HCT116 (cell line): ENCODE data around the gene RABL3. TPM values are rescaled to one million over a fixed set of nuclear protein-coding genes. Genes with fewer than 3 reads are reported as not detected.

ENCODE experiments used
- ATAC-seq: fragments of 200-7000 bp; cut with Tn5 transposase; 2 replicates; pipeline ENCODE4 v1.9.1; 2020; ENCODE audit warnings: mild to moderate bottlenecking, moderate library complexity
- BruUV-seq: library from RNA; stranded (reverse); fragments of 400-500 nt; replicated peaks from 2 replicates; lab custom pipeline; 2021; lab: Mats Ljungman, UMichigan
- CTCF ChIA-PET: fragments of 300-600 bp; sonication (Branson Sonifier 250); formaldehyde crosslinking; loops from one replicate; lab custom pipeline; 2021; ENCODE audit warnings: antibody characterized with exemption; lab: Charles Lee
- POLR2A ChIA-PET: fragments of 300-600, 350-600 bp; sonication (Branson Sonifier 250); formaldehyde crosslinking; loops from one replicate; lab custom pipeline; 2021; ENCODE audit warnings: antibody characterized with exemption; lab: Charles Lee
- RAD21 ChIA-PET, 2 experiments: fragments of 300-600 bp; sonication (Branson Sonifier 250); formaldehyde crosslinking; loops; one replicate each; lab custom pipeline; 2023; ENCODE audit warnings: low total read pairs in 2 of 2; ENCODE audit not compliant: uncharacterized antibody in 2 of 2, unreplicated experiment in 2 of 2, low non-redundant PET in 1 of 2; lab: Charles Lee
- DNase-seq: peaks from one replicate; pipeline ENCODE4 v3.0.0-alpha.2; 2010; ENCODE audit warnings: low read depth, low spot score
- H2AFZ ChIP-seq: fragments of 200-600 bp; shearing (Covaris generic), sonication (generic); 2 replicates; pipeline ENCODE4 v1.6.1; 2017; ENCODE audit warnings: low read depth, mixed run types, mixed read lengths, antibody characterized with exemption, low read length; ENCODE audit not compliant: poor library complexity, severe bottlenecking
- H3K27ac ChIP-seq: 2 replicates; pipeline ENCODE4 v1.5.1; 2012; ENCODE audit warnings: low read depth, low read length
- H3K27me3 ChIP-seq: fragments of 200-600 bp; sonication (generic); 2 replicates; pipeline ENCODE4 v1.6.1; 2016; ENCODE audit warnings: mixed run types, low read length, mixed read lengths; ENCODE audit not compliant: insufficient read depth
- H3K36me3 ChIP-seq, 2 experiments: fragments of 200-500 bp in 1 of 2; fragments of 200-600 bp in 1 of 2; sonication (Bioruptor generic) in 1 of 2; sonication (generic) in 1 of 2; 2 replicates each; pipeline versions ENCODE4 v1.5.1 to v1.6.1; 2014 to 2016; ENCODE audit warnings: low read length in 2 of 2, inconsistent platforms in 1 of 2, mixed read lengths in 1 of 2, mixed run types in 1 of 2; ENCODE audit not compliant: insufficient read depth in 2 of 2, control insufficient read depth in 1 of 2
- H3K4me1 ChIP-seq, 2 experiments: fragments of 200-600 bp in 1 of 2; sonication (generic) in 1 of 2; 2 replicates each; pipeline versions ENCODE4 v1.5.1 to v1.6.1; 2012 to 2017; ENCODE audit warnings: low read length in 2 of 2, inconsistent platforms in 1 of 2, mild to moderate bottlenecking in 1 of 2, mixed read lengths in 1 of 2, mixed run types in 1 of 2, moderate library complexity in 1 of 2; ENCODE audit not compliant: insufficient read depth in 2 of 2, control insufficient read depth in 1 of 2
- H3K4me2 ChIP-seq: fragments of 200-600 bp; sonication (generic); 2 replicates; pipeline ENCODE4 v1.6.1; 2017; ENCODE audit warnings: mixed run types, low read length, mixed read lengths
- H3K4me3 ChIP-seq, 2 experiments: fragments of 200-600 bp in 1 of 2; sonication (generic) in 1 of 2; replicated peaks in 1 of 2; 2 replicates each; pipeline ENCODE4 v1.5.1; 2011 to 2016; ENCODE audit warnings: low read length in 2 of 2, control low read depth in 1 of 2, low read depth in 1 of 2, mild to moderate bottlenecking in 1 of 2, mixed read lengths in 1 of 2, mixed run types in 1 of 2
- H3K79me2 ChIP-seq: fragments of 200-600 bp; sonication (generic); 2 replicates; pipeline ENCODE4 v1.6.1; 2017; ENCODE audit warnings: mild to moderate bottlenecking, mixed run types, low read length, moderate library complexity, mixed read lengths; ENCODE audit not compliant: insufficient read depth
- H3K9ac ChIP-seq: fragments of 200-600 bp; sonication (generic); 2 replicates; pipeline ENCODE4 v1.6.1; 2016; ENCODE audit warnings: low read length, mixed read lengths
- H3K9me2 ChIP-seq: fragments of 200-600 bp; sonication (generic), shearing (Covaris generic); 2 replicates; pipeline ENCODE4 v1.6.1; 2017; ENCODE audit warnings: mixed run types, mild to moderate bottlenecking, moderate library complexity; ENCODE audit not compliant: insufficient read depth
- H3K9me3 ChIP-seq, 2 experiments: fragments of 200-500 bp in 1 of 2; fragments of 200-600 bp in 1 of 2; sonication (Bioruptor generic) in 1 of 2; sonication (generic) in 1 of 2; 2 replicates each; pipeline ENCODE4 v1.6.1; 2014 to 2017; ENCODE audit warnings: low read length in 2 of 2, mixed read lengths in 2 of 2, inconsistent platforms in 1 of 2, low read depth in 1 of 2, mild to moderate bottlenecking in 1 of 2, mixed run types in 1 of 2, moderate library complexity in 1 of 2; ENCODE audit not compliant: control insufficient read depth in 1 of 2, insufficient read depth in 1 of 2
- H4K20me1 ChIP-seq: fragments of 200-600 bp; sonication (generic), shearing (Covaris generic); 2 replicates; pipeline ENCODE4 v1.6.1; 2017; ENCODE audit warnings: mixed run types, mild to moderate bottlenecking, moderate library complexity; ENCODE audit not compliant: insufficient read depth
- CBX3 ChIP-seq: IDR thresholded peaks from 2 replicates; pipeline ENCODE4 v1.6.1; 2012; ENCODE audit warnings: low read depth
- CEBPB ChIP-seq: IDR thresholded peaks from 2 replicates; pipeline ENCODE4 v1.6.1; 2012; ENCODE audit warnings: low read depth
- EGR1 ChIP-seq: IDR thresholded peaks from 2 replicates; pipeline ENCODE4 v1.6.1; 2012; ENCODE audit warnings: low read depth
- ELF1 ChIP-seq: IDR thresholded peaks from 2 replicates; pipeline ENCODE4 v1.6.1; 2012; ENCODE audit warnings: low read depth, borderline replicate concordance
- EZH2 ChIP-seq: fragments of 200-600 bp; sonication (generic); IDR thresholded peaks from 2 replicates; pipeline ENCODE4 v1.6.1; 2017; ENCODE audit warnings: antibody characterized with exemption, mixed run types
- EZH2phosphoT487 ChIP-seq: fragments of 200-600 bp; IDR thresholded peaks from 2 replicates; pipeline ENCODE4 v1.6.1; 2018; ENCODE audit warnings: antibody characterized with exemption, borderline replicate concordance
- FOSL1 ChIP-seq: IDR thresholded peaks from 2 replicates; pipeline ENCODE4 v1.6.1; 2012; ENCODE audit warnings: low read depth
- JUND ChIP-seq: IDR thresholded peaks from 2 replicates; pipeline ENCODE4 v1.6.1; 2012
- POLR2A ChIP-seq: IDR thresholded peaks from 2 replicates; pipeline ENCODE4 v1.7.0; 2011; ENCODE audit warnings: borderline replicate concordance; ENCODE audit not compliant: insufficient read depth, insufficient read length; ENCODE audit errors: extremely low read depth
- POLR2AphosphoS5 ChIP-seq: IDR thresholded peaks from 2 replicates; pipeline ENCODE4 v1.6.1; 2011; ENCODE audit warnings: mild to moderate bottlenecking, low read depth, low read length, moderate library complexity
- RAD21 ChIP-seq: IDR thresholded peaks from 2 replicates; pipeline ENCODE4 v1.6.1; 2012; ENCODE audit warnings: low read depth, mild to moderate bottlenecking
- SP1 ChIP-seq: IDR thresholded peaks from 2 replicates; pipeline ENCODE4 v1.6.1; 2012; ENCODE audit warnings: low read depth
- SRF ChIP-seq: IDR thresholded peaks from 2 replicates; pipeline ENCODE4 v1.6.1; 2012; ENCODE audit warnings: low read depth
- TCF7L2 ChIP-seq: IDR thresholded peaks from 2 replicates; pipeline ENCODE4 v1.7.0; 2011; ENCODE audit warnings: borderline replicate concordance, inconsistent platforms; ENCODE audit not compliant: insufficient read depth, insufficient read length; ENCODE audit errors: extremely low read depth
- YY1 ChIP-seq: IDR thresholded peaks from 2 replicates; pipeline ENCODE4 v1.6.1; 2011; ENCODE audit warnings: low read length, low read depth, moderate library complexity, mild to moderate bottlenecking; ENCODE audit not compliant: insufficient replicate concordance; ENCODE audit errors: extremely low read depth
- ZFX ChIP-seq: fragments of 450-650 bp; IDR thresholded peaks from 2 replicates; pipeline ENCODE4 v1.6.1; 2017
- ZNF274 ChIP-seq: fragments of 200-500 bp; sonication (Bioruptor generic); IDR thresholded peaks from 2 replicates; pipeline ENCODE4 v1.6.1; 2014; ENCODE audit warnings: mild to moderate bottlenecking, low read depth, low read length, inconsistent platforms
- intact Hi-C: fragments of 100-400 bp; cut with micrococcal nuclease; formaldehyde crosslinking; loops from 2 replicates; pipeline ENCODE4 v1.10.0; 2022
- total RNA-seq: library from RNA; stranded (reverse); gene quantifications from one replicate; pipeline ENCODE4 v1.2.1, GENCODE V29; 2021; ENCODE audit not compliant: unreplicated experiment
- TF ChIP-seq, protein P1 (sequence below): IDR thresholded peaks from 2 replicates; pipeline ENCODE4 v1.6.1; 2011; ENCODE audit warnings: mild to moderate bottlenecking, low read length, moderate library complexity; ENCODE audit not compliant: insufficient replicate concordance; ENCODE audit errors: extremely low read depth
- TF ChIP-seq, protein P2 (sequence below): IDR thresholded peaks from 2 replicates; pipeline ENCODE4 v1.6.1; 2012
- TF ChIP-seq, protein P3 (sequence below): IDR thresholded peaks from 2 replicates; pipeline ENCODE4 v1.6.1; 2012

RABL3 gene
- total RNA-seq, 1 experiment from 2014 or later, result 23.8 TPM

DNA sequence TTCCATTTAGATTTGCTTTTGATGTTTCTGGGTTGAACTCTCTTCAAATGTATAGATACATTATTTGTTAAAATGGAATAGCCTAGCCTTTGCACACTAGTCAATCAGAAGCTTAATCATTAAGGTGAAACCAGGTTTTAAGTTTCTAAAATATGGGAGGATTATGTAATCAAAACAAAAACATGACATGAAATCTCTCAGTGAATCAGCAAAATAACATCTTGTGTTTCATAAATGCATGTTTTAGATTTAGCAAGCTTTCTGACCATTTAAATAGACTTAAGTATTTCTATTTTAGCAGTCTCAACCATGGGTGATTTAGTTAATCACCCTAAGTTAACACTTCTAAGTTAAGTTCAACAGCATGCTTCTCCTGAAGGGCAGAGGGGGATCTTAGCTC, 11.5 kb upstream of the RABL3 start:
- no peaks in the 10 kb centered on the region for H3K9me2 ChIP-seq
- no peak overlapping the region for H3K4me3 ChIP-seq
- no peaks in the 10 kb centered on the region for H3K4me1 ChIP-seq
- intact Hi-C loops, result no loop called here
- H3K4me2 ChIP-seq, result no peak overlapping the region
- no peak overlapping the region for H3K27ac ChIP-seq
- no peaks in the 10 kb centered on the region for H3K27me3 ChIP-seq
- ATAC-seq, result no peak
- H4K20me1 ChIP-seq, result no peaks in the 10 kb centered on the region
- RAD21 ChIA-PET, result no interaction called here
- H3K9me3 ChIP-seq, result no peaks in the 10 kb centered on the region
- TF ChIP-seq EZH2 (no peak), EGR1 (no peak), POLR2AphosphoS5 (no peak), CEBPB (no peak), POLR2A (no peak), ZFX (no peak), TCF7L2 (no peak), CBX3 (no peak), ZNF274 (no peak), SP1 (no peak), RAD21 (no peak), JUND (no peak), YY1 (no peak), SRF (no peak), ELF1 (no peak), FOSL1 (no peak), EZH2phosphoT487 (no peak)
- TF ChIP-seq, protein P1, sequence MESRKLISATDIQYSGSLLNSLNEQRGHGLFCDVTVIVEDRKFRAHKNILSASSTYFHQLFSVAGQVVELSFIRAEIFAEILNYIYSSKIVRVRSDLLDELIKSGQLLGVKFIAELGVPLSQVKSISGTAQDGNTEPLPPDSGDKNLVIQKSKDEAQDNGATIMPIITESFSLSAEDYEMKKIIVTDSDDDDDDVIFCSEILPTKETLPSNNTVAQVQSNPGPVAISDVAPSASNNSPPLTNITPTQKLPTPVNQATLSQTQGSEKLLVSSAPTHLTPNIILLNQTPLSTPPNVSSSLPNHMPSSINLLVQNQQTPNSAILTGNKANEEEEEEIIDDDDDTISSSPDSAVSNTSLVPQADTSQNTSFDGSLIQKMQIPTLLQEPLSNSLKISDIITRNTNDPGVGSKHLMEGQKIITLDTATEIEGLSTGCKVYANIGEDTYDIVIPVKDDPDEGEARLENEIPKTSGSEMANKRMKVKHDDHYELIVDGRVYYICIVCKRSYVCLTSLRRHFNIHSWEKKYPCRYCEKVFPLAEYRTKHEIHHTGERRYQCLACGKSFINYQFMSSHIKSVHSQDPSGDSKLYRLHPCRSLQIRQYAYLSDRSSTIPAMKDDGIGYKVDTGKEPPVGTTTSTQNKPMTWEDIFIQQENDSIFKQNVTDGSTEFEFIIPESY, result no peak
- TF ChIP-seq, protein P2, sequence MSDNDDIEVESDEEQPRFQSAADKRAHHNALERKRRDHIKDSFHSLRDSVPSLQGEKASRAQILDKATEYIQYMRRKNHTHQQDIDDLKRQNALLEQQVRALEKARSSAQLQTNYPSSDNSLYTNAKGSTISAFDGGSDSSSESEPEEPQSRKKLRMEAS, result no peak
- TF ChIP-seq, protein P3, sequence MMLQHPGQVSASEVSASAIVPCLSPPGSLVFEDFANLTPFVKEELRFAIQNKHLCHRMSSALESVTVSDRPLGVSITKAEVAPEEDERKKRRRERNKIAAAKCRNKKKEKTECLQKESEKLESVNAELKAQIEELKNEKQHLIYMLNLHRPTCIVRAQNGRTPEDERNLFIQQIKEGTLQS, result no peak
- TF ChIP-seq, all 23 proteins: peak for 0
- Histone ChIP-seq H3K79me2 (peaks cover 70% of the 10 kb centered on the region), H2AFZ (no peak overlapping the region), H3K36me3 (peaks cover 3 to 13% of the 10 kb centered on the region in 2 experiments; a peak in 3 of 4 replicates), H3K9ac (no peak overlapping the region)
- DNase-seq, result no peak
- CTCF ChIA-PET, result no interaction called here
- BruUV-seq, result no TSS peak
- POLR2A ChIA-PET, result no interaction called here
